Cerebellar nuclear complex (tissue), 1 donor: ENCODE measurements around the gene MOCS1.

Source experiments
- DNase-seq, 2 experiments: peaks; one replicate each; lab custom pipeline; 2025; lab: John Stamatoyannopoulos, UW

Gene MOCS1

GRCh38 chr6:39924283-39924682, 10.0 kb downstream of the MOCS1 start:
- no peak for DNase-seq

- DNase-seq: no peak
Measured at GRCh38 chr6:39923861-39924260, 10.4 kb downstream of the MOCS1 start.

- DNase-seq: no peak
Measured at GRCh38 chr6:39923394-39923793, 10.9 kb downstream of the MOCS1 start.

- DNase-seq: no peak
Measured at GRCh38 chr6:39922821-39923220, 11.4 kb downstream of the MOCS1 start.

- no peak for DNase-seq
Measured at GRCh38 chr6:39920157-39920556, 14.1 kb downstream of the MOCS1 start.

- no peak for DNase-seq
Measured at GRCh38 chr6:39918831-39919230, 15.4 kb downstream of the MOCS1 start.

- DNase-seq: no peak
Measured at GRCh38 chr6:39917981-39918380, 16.3 kb downstream of the MOCS1 start.

- no peak for DNase-seq
Measured at GRCh38 chr6:39917329-39917728, 16.9 kb downstream of the MOCS1 start.

- DNase-seq: no peak
Measured at GRCh38 chr6:39915866-39916265, 18.4 kb downstream of the MOCS1 start.

GRCh38 chr6:39914239-39914638, 20.0 kb downstream of the MOCS1 start:
- no peak for DNase-seq

GRCh38 chr6:39913391-39913916, 20.8 kb downstream of the MOCS1 start:
- no peak for DNase-seq

GRCh38 chr6:39912446-39912845, 21.8 kb downstream of the MOCS1 start:
- DNase-seq: no peak

- no peak for DNase-seq
Measured at GRCh38 chr6:39911513-39912125, 22.6 kb downstream of the MOCS1 start.

- DNase-seq: no peak
Measured at GRCh38 chr6:39910744-39911143, 23.5 kb downstream of the MOCS1 start.

- DNase-seq: no peak
Measured at GRCh38 chr6:39910164-39910563, 24.1 kb downstream of the MOCS1 start.

- no peak for DNase-seq
Measured at GRCh38 chr6:39909701-39910100, 24.6 kb downstream of the MOCS1 start.

- no peak for DNase-seq
Measured at GRCh38 chr6:39908838-39909583, 25.3 kb downstream of the MOCS1 start.

GRCh38 chr6:39907871-39908575, 26.2 kb downstream of the MOCS1 start:
- DNase-seq: no peak

- no peak for DNase-seq
Measured at GRCh38 chr6:39906318-39906761, 27.9 kb downstream of the MOCS1 start.

GRCh38 chr6:39905640-39905975, 28.7 kb downstream of the MOCS1 start:
- no peak for DNase-seq

- no peak for DNase-seq
Measured at GRCh38 chr6:39904946-39905639, 29.2 kb downstream of the MOCS1 start.

GRCh38 chr6:39903656-39904055, 30.6 kb downstream of the MOCS1 start:
- no peak for DNase-seq
